Measurements from ENCODE around the gene MSRB2. TPM values are rescaled to one million over a fixed set of nuclear protein-coding genes. Genes with fewer than 3 reads are reported as not detected.

The MSRB2 gene
- total and polyA plus RNA-seq, 2 experiments from 2014 or later = 9.5 to 34.6 TPM

DNA sequence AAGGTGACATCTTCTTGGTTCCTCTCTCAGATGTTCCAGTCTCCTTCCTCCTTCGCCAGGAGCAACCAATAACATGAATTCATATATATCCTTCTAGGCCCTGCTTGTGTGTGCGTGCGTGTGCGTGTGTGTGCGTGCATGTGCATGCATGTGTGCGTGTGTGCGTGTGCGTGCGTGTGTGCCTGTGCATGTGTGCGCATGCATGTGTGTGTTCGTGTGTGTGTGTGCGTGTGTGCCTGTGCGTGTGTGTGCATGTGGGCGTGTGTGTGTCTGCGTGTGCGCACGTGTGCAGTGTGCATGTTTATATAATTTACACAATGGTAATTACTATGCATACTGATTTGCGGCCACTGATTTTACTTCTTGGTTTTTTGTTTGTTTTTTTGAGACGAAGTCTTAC is 52.8 kb downstream of the MSRB2 start (continued):
- TF ChIP-seq, protein P1, sequence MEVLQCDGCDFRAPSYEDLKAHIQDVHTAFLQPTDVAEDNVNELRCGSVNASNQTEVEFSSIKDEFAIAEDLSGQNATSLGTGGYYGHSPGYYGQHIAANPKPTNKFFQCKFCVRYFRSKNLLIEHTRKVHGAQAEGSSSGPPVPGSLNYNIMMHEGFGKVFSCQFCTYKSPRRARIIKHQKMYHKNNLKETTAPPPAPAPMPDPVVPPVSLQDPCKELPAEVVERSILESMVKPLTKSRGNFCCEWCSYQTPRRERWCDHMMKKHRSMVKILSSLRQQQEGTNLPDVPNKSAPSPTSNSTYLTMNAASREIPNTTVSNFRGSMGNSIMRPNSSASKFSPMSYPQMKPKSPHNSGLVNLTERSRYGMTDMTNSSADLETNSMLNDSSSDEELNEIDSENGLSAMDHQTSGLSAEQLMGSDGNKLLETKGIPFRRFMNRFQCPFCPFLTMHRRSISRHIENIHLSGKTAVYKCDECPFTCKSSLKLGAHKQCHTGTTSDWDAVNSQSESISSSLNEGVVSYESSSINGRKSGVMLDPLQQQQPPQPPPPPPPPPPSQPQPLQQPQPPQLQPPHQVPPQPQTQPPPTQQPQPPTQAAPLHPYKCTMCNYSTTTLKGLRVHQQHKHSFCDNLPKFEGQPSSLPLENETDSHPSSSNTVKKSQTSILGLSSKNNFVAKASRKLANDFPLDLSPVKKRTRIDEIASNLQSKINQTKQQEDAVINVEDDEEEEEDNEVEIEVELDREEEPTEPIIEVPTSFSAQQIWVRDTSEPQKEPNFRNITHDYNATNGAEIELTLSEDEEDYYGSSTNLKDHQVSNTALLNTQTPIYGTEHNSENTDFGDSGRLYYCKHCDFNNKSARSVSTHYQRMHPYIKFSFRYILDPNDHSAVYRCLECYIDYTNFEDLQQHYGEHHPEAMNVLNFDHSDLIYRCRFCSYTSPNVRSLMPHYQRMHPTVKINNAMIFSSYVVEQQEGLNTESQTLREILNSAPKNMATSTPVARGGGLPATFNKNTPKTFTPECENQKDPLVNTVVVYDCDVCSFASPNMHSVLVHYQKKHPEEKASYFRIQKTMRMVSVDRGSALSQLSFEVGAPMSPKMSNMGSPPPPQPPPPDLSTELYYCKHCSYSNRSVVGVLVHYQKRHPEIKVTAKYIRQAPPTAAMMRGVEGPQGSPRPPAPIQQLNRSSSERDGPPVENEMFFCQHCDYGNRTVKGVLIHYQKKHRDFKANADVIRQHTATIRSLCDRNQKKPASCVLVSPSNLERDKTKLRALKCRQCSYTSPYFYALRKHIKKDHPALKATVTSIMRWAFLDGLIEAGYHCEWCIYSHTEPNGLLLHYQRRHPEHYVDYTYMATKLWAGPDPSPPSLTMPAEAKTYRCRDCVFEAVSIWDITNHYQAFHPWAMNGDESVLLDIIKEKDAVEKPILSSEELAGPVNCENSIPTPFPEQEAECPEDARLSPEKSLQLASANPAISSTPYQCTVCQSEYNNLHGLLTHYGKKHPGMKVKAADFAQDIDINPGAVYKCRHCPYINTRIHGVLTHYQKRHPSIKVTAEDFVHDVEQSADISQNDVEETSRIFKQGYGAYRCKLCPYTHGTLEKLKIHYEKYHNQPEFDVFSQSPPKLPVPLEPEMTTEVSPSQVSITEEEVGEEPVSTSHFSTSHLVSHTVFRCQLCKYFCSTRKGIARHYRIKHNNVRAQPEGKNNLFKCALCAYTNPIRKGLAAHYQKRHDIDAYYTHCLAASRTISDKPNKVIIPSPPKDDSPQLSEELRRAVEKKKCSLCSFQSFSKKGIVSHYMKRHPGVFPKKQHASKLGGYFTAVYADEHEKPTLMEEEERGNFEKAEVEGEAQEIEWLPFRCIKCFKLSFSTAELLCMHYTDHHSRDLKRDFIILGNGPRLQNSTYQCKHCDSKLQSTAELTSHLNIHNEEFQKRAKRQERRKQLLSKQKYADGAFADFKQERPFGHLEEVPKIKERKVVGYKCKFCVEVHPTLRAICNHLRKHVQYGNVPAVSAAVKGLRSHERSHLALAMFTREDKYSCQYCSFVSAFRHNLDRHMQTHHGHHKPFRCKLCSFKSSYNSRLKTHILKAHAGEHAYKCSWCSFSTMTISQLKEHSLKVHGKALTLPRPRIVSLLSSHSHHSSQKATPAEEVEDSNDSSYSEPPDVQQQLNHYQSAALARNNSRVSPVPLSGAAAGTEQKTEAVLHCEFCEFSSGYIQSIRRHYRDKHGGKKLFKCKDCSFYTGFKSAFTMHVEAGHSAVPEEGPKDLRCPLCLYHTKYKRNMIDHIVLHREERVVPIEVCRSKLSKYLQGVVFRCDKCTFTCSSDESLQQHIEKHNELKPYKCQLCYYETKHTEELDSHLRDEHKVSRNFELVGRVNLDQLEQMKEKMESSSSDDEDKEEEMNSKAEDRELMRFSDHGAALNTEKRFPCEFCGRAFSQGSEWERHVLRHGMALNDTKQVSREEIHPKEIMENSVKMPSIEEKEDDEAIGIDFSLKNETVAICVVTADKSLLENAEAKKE (CRISPR knock-in tag; IDR thresholded peaks at IDR 0.05) = no peak

DNA sequence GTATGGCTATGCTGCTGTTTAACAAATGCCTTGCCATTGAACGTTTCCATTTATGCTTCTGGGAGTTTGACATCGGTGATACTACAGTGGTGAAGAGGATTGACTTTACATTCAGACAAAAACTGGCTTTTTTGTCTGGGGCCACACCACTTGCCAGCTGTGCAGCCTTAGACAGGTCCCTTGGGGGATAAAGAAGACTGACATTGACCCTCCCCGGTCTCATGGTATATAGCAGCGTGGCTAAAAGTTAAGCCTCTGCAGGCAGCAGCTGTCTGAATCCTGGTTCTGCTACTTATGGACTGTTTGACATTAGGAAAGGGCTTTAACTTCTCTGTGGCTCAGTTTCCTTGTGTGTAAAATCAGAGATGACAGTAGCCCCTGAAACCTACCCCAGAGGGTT is 54.7 kb downstream of the MSRB2 start:
- TF ChIP-seq, protein P2, sequence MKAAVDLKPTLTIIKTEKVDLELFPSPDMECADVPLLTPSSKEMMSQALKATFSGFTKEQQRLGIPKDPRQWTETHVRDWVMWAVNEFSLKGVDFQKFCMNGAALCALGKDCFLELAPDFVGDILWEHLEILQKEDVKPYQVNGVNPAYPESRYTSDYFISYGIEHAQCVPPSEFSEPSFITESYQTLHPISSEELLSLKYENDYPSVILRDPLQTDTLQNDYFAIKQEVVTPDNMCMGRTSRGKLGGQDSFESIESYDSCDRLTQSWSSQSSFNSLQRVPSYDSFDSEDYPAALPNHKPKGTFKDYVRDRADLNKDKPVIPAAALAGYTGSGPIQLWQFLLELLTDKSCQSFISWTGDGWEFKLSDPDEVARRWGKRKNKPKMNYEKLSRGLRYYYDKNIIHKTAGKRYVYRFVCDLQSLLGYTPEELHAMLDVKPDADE (IDR thresholded peaks at IDR 0.05) = no peak
- TF ChIP-seq NANOG (IDR thresholded peaks at IDR 0.05; ENCODE audit: borderline replicate concordance) = no peak
- no peak for TF ChIP-seq EZH2phosphoT487 (IDR thresholded peaks at IDR 0.05; ENCODE audit: unreplicated experiment)
- TF ChIP-seq POLR2AphosphoS5 (IDR thresholded peaks at IDR 0.05; ENCODE audit: low read depth) = no peak
- H3K9me3 Mint-ChIP-seq = no peaks in the 10 kb centered on the region
- H2AFZ ChIP-seq = no peak overlapping the region
- H3K9me2 ChIP-seq (ENCODE audit: insufficient read depth) = no peaks in the 10 kb centered on the region
- H3K27ac Mint-ChIP-seq = no peak overlapping the region
- H3F3A ChIP-seq (replicated peaks; ENCODE audit: low read depth) = no peaks in the 10 kb centered on the region
- ATAC-seq = no peak
- H3K27me3 Mint-ChIP-seq (ENCODE audit: insufficient read depth, low read depth, poor library complexity) = no peaks in the 10 kb centered on the region
- H3K4me1 ChIP-seq (ENCODE audit: insufficient read depth) = no peaks in the 10 kb centered on the region
- H3K36me3 Mint-ChIP-seq (ENCODE audit: low read depth) = no peaks in the 10 kb centered on the region
- DNase-seq (ENCODE audit: low spot score) = no peak
- H3K27ac ChIP-seq (ENCODE audit: low read depth) = no peak overlapping the region
- H3K4me2 ChIP-seq = no peak overlapping the region
- H3K27me3 ChIP-seq (ENCODE audit: insufficient read depth) = no peaks in the 10 kb centered on the region
- no peaks in the 10 kb centered on the region for H3K36me3 ChIP-seq (ENCODE audit: insufficient read depth)
- H3K79me2 ChIP-seq (replicated peaks; ENCODE audit: insufficient read depth) = no peaks in the 10 kb centered on the region
- no peaks in the 10 kb centered on the region for H4K20me1 ChIP-seq (replicated peaks; ENCODE audit: insufficient read depth)
- no peak overlapping the region for H3K4me3 Mint-ChIP-seq
- no peaks in the 10 kb centered on the region for H3K4me1 Mint-ChIP-seq
- H3K4me3 ChIP-seq = no peak overlapping the region
